Activated CD4-positive, alpha-beta T cell treated with anti-CD3 and anti-CD28 coated beads for 1 hour (primary cell): ENCODE data around the gene COLGALT1.

ENCODE experiments used
- DNase-seq: peaks from one replicate; pipeline ENCODE4 v3.0.0-alpha.2; 2020

The COLGALT1 gene

GRCh38 chr19:17602217-17602616 lies 46.8 kb downstream of the COLGALT1 start:
- no peak for DNase-seq

GRCh38 chr19:17602872-17603510 lies 47.5 kb downstream of the COLGALT1 start:
- DNase-seq: no peak

- no peak for DNase-seq
Measured at GRCh38 chr19:17604372-17605025, 49.0 kb downstream of the COLGALT1 start.

- no peak for DNase-seq
Measured at GRCh38 chr19:17605117-17605516, 49.7 kb downstream of the COLGALT1 start.

GRCh38 chr19:17605761-17606589 lies 50.5 kb downstream of the COLGALT1 start:
- DNase-seq: peak; percentile 72

- DNase-seq: no peak
Measured at GRCh38 chr19:17606590-17607185, 51.2 kb downstream of the COLGALT1 start.

- no peak for DNase-seq
Measured at GRCh38 chr19:17607936-17608335, 52.5 kb downstream of the COLGALT1 start.

- no peak for DNase-seq
Measured at GRCh38 chr19:17610384-17610783, 54.9 kb downstream of the COLGALT1 start.

GRCh38 chr19:17611462-17612244 lies 56.2 kb downstream of the COLGALT1 start:
- DNase-seq: no peak

- no peak for DNase-seq
Measured at GRCh38 chr19:17614476-17614875, 59.0 kb downstream of the COLGALT1 start.

GRCh38 chr19:17615889-17616685 lies 60.6 kb downstream of the COLGALT1 start:
- DNase-seq: no peak

GRCh38 chr19:17616686-17616960 lies 61.2 kb downstream of the COLGALT1 start:
- no peak for DNase-seq

- no peak for DNase-seq
Measured at GRCh38 chr19:17616961-17617806, 61.7 kb downstream of the COLGALT1 start.

- DNase-seq: no peak
Measured at GRCh38 chr19:17617807-17618192, 62.4 kb downstream of the COLGALT1 start.

- DNase-seq: no peak
Measured at GRCh38 chr19:17618281-17618903, 62.9 kb downstream of the COLGALT1 start.

GRCh38 chr19:17618936-17619335 lies 63.5 kb downstream of the COLGALT1 start:
- no peak for DNase-seq

- DNase-seq: no peak
Measured at GRCh38 chr19:17620696-17621095, 65.2 kb downstream of the COLGALT1 start.

- DNase-seq: no peak
Measured at GRCh38 chr19:17623224-17623935, 67.9 kb downstream of the COLGALT1 start.

GRCh38 chr19:17624314-17624991 lies 69.0 kb downstream of the COLGALT1 start:
- no peak for DNase-seq
